IPS-18c (cell line): ENCODE measurements around the gene LRR1.
"Not testable (repeated sequence)": the region's sequence is repeated elsewhere in the genome, so short reads cannot be mapped to it uniquely, and the experiment has no call there.

ENCODE experiments used
- H3K4me3 ChIP-seq: 2 replicates; pipeline ENCODE4 v1.7.0; 2013; ENCODE audit warnings: low read depth, mild to moderate bottlenecking, low read length, moderate library complexity; ENCODE audit not compliant: insufficient read depth
- H3K9me3 ChIP-seq: one replicate; pipeline ENCODE4 v1.6.1; 2013; ENCODE audit warnings: mild to moderate bottlenecking, low read length, moderate library complexity; ENCODE audit not compliant: control insufficient read depth, insufficient read depth

The LRR1 gene

DNA sequence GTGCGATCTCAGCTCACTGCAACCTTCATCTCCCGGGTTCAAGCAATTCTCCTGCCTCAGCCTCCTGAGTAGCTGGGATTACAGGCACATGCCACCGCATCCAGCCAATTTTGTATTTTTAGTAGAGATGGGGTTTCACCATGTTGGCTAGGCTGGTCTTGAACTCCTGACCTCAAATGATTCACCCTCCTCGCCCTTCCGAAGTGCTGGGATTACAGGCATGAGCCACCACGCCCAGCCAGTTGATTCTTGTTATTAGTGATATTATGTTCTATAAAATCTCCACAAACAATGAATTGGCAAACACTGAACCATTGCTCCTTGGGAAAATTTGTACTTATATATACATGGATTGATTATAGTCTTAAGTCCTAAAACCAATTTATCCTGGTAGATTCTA, 58.8 kb downstream of the LRR1 start:
- H3K4me3 ChIP-seq, H3K9me3 ChIP-seq: not testable (repeated sequence)

DNA sequence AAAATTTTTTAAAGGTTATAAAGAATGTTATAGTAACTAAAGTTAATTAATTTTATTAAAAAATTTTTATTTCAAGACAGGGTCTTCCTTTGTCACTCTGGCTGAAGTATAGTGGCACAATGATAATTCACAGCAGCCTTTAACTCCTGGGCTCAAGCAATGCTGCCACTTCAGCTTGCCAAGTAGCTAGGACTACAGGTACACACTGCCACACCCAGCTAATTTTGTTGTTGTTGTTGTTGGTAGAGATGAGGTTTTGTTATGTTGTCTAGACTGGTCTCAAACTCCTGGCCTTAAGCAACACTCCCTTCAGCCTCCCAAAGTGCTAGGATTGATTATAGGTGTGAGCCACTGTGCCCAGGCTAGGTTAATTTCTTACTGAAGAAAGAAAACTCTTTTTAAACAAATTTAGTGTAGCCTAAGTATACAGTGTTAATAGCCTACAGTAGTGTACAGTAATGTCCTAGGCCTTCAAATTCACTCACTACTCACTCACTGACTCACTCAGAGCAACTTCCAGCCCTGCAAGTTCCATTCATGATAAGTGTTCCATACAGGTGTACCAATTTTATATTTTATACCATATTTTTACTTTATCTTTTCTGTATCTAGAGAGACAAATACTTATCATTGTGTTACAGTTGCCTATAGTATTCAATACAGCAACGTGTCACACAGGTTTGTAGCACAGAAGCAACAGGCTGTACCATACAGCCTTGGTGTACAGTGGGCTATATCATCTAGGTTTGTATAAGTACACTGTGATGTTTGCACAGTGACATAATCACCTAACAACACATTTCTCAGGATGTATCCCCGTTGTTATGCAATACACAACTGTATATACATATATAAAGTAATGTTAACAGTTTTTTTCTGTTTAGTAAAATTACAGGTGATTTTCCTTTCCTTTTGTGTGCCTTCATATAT, 61.1 kb downstream of the LRR1 start:
- no peaks in the 10 kb centered on the region for H3K9me3 ChIP-seq

More for the DNA sequence above, 61.1 kb downstream of the LRR1 start:
- no peak overlapping the region for H3K4me3 ChIP-seq
